Neural progenitor cell (in vitro differentiated cells): ENCODE measurements around the gene HMCN1. TPM values are rescaled to one million over a fixed set of nuclear protein-coding genes. Genes with fewer than 3 reads are reported as not detected.

Experiments used
- DNase-seq: peaks from one replicate; pipeline ENCODE4 v3.0.0-alpha.2; 2016; ENCODE audit warnings: low spot score
- H2AFZ ChIP-seq: fragments of 200-600 bp; sonication (generic); replicated peaks from 2 replicates; pipeline ENCODE4 v1.6.1; 2016; ENCODE audit warnings: antibody characterized with exemption
- H3F3A ChIP-seq: fragments of 200-600 bp; sonication (generic); 2 replicates; pipeline ENCODE4 v1.6.1; 2016; ENCODE audit warnings: antibody characterized with exemption, low read depth
- H3K27ac ChIP-seq: fragments of 200-600 bp; sonication (generic); 2 replicates; pipeline ENCODE4 v1.5.1; 2016; ENCODE audit warnings: mild to moderate bottlenecking
- H3K27me3 ChIP-seq: fragments of 200-600 bp; sonication (generic); 2 replicates; pipeline ENCODE4 v1.6.1; 2016; ENCODE audit warnings: mild to moderate bottlenecking, moderate library complexity
- H3K36me3 ChIP-seq: fragments of 200-600 bp; sonication (generic); 2 replicates; pipeline ENCODE4 v1.5.1; 2016
- H3K4me1 ChIP-seq: fragments of 200-600 bp; sonication (generic); 2 replicates; pipeline ENCODE4 v1.6.1; 2016; ENCODE audit warnings: mixed run types
- H3K4me2 ChIP-seq: fragments of 200-600 bp; sonication (generic); 2 replicates; pipeline ENCODE4 v1.6.1; 2016
- H3K4me3 ChIP-seq: fragments of 200-600 bp; sonication (generic); 2 replicates; pipeline ENCODE4 v1.5.1; 2016
- H3K79me2 ChIP-seq: fragments of 200-600 bp; sonication (generic); 2 replicates; pipeline ENCODE4 v1.6.1; 2016; ENCODE audit warnings: low read depth
- H3K9ac ChIP-seq: fragments of 200-600 bp; sonication (generic); 2 replicates; pipeline ENCODE4 v1.6.1; 2016
- H3K9me3 ChIP-seq: fragments of 200-600 bp; sonication (generic); 2 replicates; pipeline ENCODE4 v1.5.1; 2016; ENCODE audit warnings: low read depth
- H4K20me1 ChIP-seq: fragments of 200-600 bp; sonication (generic); 2 replicates; pipeline ENCODE4 v1.6.1; 2016; ENCODE audit warnings: low read depth
- H3K27ac Mint-ChIP-seq: 3 replicates; pipeline ENCODE4 v1.8.0; 2021; ENCODE audit warnings: mixed read lengths
- H3K27me3 Mint-ChIP-seq: 2 replicates; pipeline ENCODE4 v1.8.0; 2022; ENCODE audit warnings: low read depth, mild to moderate bottlenecking, inconsistent platforms, moderate library complexity, mixed read lengths; ENCODE audit not compliant: insufficient read depth
- H3K36me3 Mint-ChIP-seq: 3 replicates; pipeline ENCODE4 v1.8.0; 2021; ENCODE audit warnings: mixed read lengths
- H3K4me1 Mint-ChIP-seq: 3 replicates; pipeline ENCODE4 v1.8.0; 2021; ENCODE audit warnings: mixed read lengths
- H3K4me3 Mint-ChIP-seq: 3 replicates; pipeline ENCODE4 v1.8.0; 2021; ENCODE audit warnings: mild to moderate bottlenecking, moderate library complexity, mixed read lengths
- H3K9me3 Mint-ChIP-seq: 3 replicates; pipeline ENCODE4 v1.8.0; 2020; ENCODE audit warnings: mixed read lengths
- CTCF ChIP-seq: fragments of 200-600 bp; sonication (generic); IDR thresholded peaks from 2 replicates; pipeline ENCODE4 v1.5.1; 2017; ENCODE audit warnings: antibody characterized with exemption, mild to moderate bottlenecking
- EZH2 ChIP-seq: fragments of 200-600 bp; sonication (generic); IDR thresholded peaks from 2 replicates; pipeline ENCODE4 v1.6.1; 2017; ENCODE audit warnings: antibody characterized with exemption, mild to moderate bottlenecking, moderate library complexity
- EZH2phosphoT487 ChIP-seq: fragments of 200-600 bp; sonication (generic); IDR thresholded peaks from 2 replicates; pipeline ENCODE4 v1.6.1; 2017; ENCODE audit warnings: antibody characterized with exemption
- total RNA-seq: library from RNA; depleted of rRNA; stranded (reverse); fragments of >200 nt; gene quantifications from 2 replicates; pipeline ENCODE4 v1.2.3, GENCODE V29; 2015; ENCODE audit warnings: low replicate concordance

HMCN1 gene
- total RNA-seq, 1 donor from 2014 or later: 26.4 TPM

- no peaks in the 10 kb centered on the region for H3K9me3 ChIP-seq
- no peaks in the 10 kb centered on the region for H3K36me3 ChIP-seq
- no peaks in the 10 kb centered on the region for H3K79me2 ChIP-seq
- no peak overlapping the region for H3K9ac ChIP-seq
- no peak overlapping the region for H3K27ac Mint-ChIP-seq
- H3K4me2 ChIP-seq: no peak overlapping the region
- TF ChIP-seq EZH2phosphoT487: no peak
- TF ChIP-seq EZH2: no peak
- TF ChIP-seq CTCF: no peak
- H3K4me1 Mint-ChIP-seq: no peaks in the 10 kb centered on the region
- H3F3A ChIP-seq: no peaks in the 10 kb centered on the region
- no peak overlapping the region for H3K27ac ChIP-seq
- no peaks in the 10 kb centered on the region for H3K9me3 Mint-ChIP-seq
- no peak overlapping the region for H2AFZ ChIP-seq
- H3K4me3 Mint-ChIP-seq: no peak overlapping the region
- no peaks in the 10 kb centered on the region for H3K36me3 Mint-ChIP-seq
- no peaks in the 10 kb centered on the region for H3K27me3 ChIP-seq
- no peak overlapping the region for H3K4me3 ChIP-seq
- DNase-seq: no peak
- no peaks in the 10 kb centered on the region for H3K27me3 Mint-ChIP-seq
- H3K4me1 ChIP-seq: no peaks in the 10 kb centered on the region
- H4K20me1 ChIP-seq: no peaks in the 10 kb centered on the region
Observed at GRCh38 chr1:186122837-186123236, 388.6 kb downstream of the HMCN1 start.

- TF ChIP-seq EZH2phosphoT487 (no peak), EZH2 (no peak), CTCF (no peak)
- no peaks in the 10 kb centered on the region for H3K27me3 ChIP-seq
- Mint-ChIP-seq H3K36me3 (no peaks in the 10 kb centered on the region), H3K27ac (no peak overlapping the region), H3K9me3 (no peaks in the 10 kb centered on the region), H3K27me3 (no peaks in the 10 kb centered on the region), H3K4me1 (no peaks in the 10 kb centered on the region), H3K4me3 (no peak overlapping the region)
- no peak overlapping the region for H3K27ac ChIP-seq
- no peak overlapping the region for H3K9ac ChIP-seq
- H3K4me3 ChIP-seq: no peak overlapping the region
- no peak overlapping the region for H3K4me2 ChIP-seq
- no peak overlapping the region for H2AFZ ChIP-seq
- no peaks in the 10 kb centered on the region for H4K20me1 ChIP-seq
- H3K9me3 ChIP-seq: no peaks in the 10 kb centered on the region
- H3K4me1 ChIP-seq: no peaks in the 10 kb centered on the region
- H3K36me3 ChIP-seq: no peaks in the 10 kb centered on the region
- H3K79me2 ChIP-seq: no peaks in the 10 kb centered on the region
- no peaks in the 10 kb centered on the region for H3F3A ChIP-seq
- no peak for DNase-seq
Observed at GRCh38 chr1:186125035-186125434, 390.8 kb downstream of the HMCN1 start.

- H3K27ac Mint-ChIP-seq: no peak overlapping the region
- DNase-seq: no peak
Observed at GRCh38 chr1:186125511-186125910, 391.3 kb downstream of the HMCN1 start.

More at GRCh38 chr1:186125511-186125910, 391.3 kb downstream of the HMCN1 start:
- Histone ChIP-seq H3K9me3 (no peaks in the 10 kb centered on the region), H3K4me2 (no peak overlapping the region), H3K4me3 (no peak overlapping the region), H3F3A (no peaks in the 10 kb centered on the region), H3K9ac (no peak overlapping the region), H3K27ac (no peak overlapping the region), H4K20me1 (no peaks in the 10 kb centered on the region), H3K4me1 (no peaks in the 10 kb centered on the region), H3K27me3 (no peaks in the 10 kb centered on the region), H2AFZ (no peak overlapping the region), H3K79me2 (no peaks in the 10 kb centered on the region), H3K36me3 (no peaks in the 10 kb centered on the region)
- TF ChIP-seq EZH2phosphoT487 (no peak), EZH2 (no peak), CTCF (no peak)
- no peak overlapping the region for H3K4me3 Mint-ChIP-seq
- H3K9me3 Mint-ChIP-seq: no peaks in the 10 kb centered on the region
- no peaks in the 10 kb centered on the region for H3K4me1 Mint-ChIP-seq
- no peaks in the 10 kb centered on the region for H3K27me3 Mint-ChIP-seq
- no peaks in the 10 kb centered on the region for H3K36me3 Mint-ChIP-seq
